Astrocyte (in vitro differentiated cells and primary cell): ENCODE measurements around the gene POU2F1. TPM values are rescaled to one million over a fixed set of nuclear protein-coding genes. Genes with fewer than 3 reads are reported as not detected.
A peak's percentile ranks its signal among the peaks of the same experiment; 100 is the strongest.

Source experiments
- DNase-seq: peaks from one replicate; pipeline ENCODE4 v3.0.0-alpha.2; 2010; ENCODE audit warnings: low read depth
- FAIRE-seq: peaks from 2 replicates; lab custom pipeline; 2011; peaks lifted over from hg19 to GRCh38; lab: Jason Lieb, UNC
- H2AFZ ChIP-seq: 2 replicates; pipeline ENCODE4 v1.6.0; 2012; ENCODE audit warnings: low read depth, low read length, inconsistent platforms
- H3K27ac ChIP-seq: 2 replicates; pipeline ENCODE4 v1.5.1; 2011; ENCODE audit warnings: low read depth, low read length, inconsistent platforms
- H3K27me3 ChIP-seq: 2 replicates; pipeline ENCODE4 v1.6.0; 2011; ENCODE audit warnings: low read length, inconsistent platforms; ENCODE audit not compliant: insufficient read depth
- H3K36me3 ChIP-seq: 2 replicates; pipeline ENCODE4 v1.5.1; 2011; ENCODE audit warnings: low read length, inconsistent platforms; ENCODE audit not compliant: insufficient read depth
- H3K4me1 ChIP-seq: 2 replicates; pipeline ENCODE4 v1.5.1; 2011; ENCODE audit warnings: low read length, inconsistent platforms; ENCODE audit not compliant: insufficient read depth
- H3K4me2 ChIP-seq: 2 replicates; pipeline ENCODE4 v1.6.0; 2012; ENCODE audit warnings: low read length, inconsistent platforms
- H3K4me3 ChIP-seq: 2 replicates; pipeline ENCODE4 v1.5.1; 2011; ENCODE audit warnings: low read depth, mild to moderate bottlenecking, low read length, inconsistent platforms; ENCODE audit not compliant: insufficient read depth
- H3K79me2 ChIP-seq: 2 replicates; pipeline ENCODE4 v1.6.0; 2012; ENCODE audit warnings: mild to moderate bottlenecking, low read length, inconsistent platforms; ENCODE audit not compliant: insufficient read depth
- H3K9ac ChIP-seq: 2 replicates; pipeline ENCODE4 v1.6.0; 2012; ENCODE audit warnings: mild to moderate bottlenecking, low read length, inconsistent platforms
- H3K9me3 ChIP-seq: 2 replicates; pipeline ENCODE4 v1.5.1; 2012; ENCODE audit warnings: low read depth, mild to moderate bottlenecking, low read length, inconsistent platforms; ENCODE audit not compliant: insufficient read depth
- H4K20me1 ChIP-seq: 2 replicates; pipeline ENCODE4 v1.6.0; 2012; ENCODE audit warnings: low read length, inconsistent platforms; ENCODE audit not compliant: insufficient read depth
- H3K27ac Mint-ChIP-seq: one replicate; pipeline ENCODE4 v1.8.0; 2021; ENCODE audit warnings: mild to moderate bottlenecking, mixed read lengths; ENCODE audit not compliant: unreplicated experiment
- H3K27me3 Mint-ChIP-seq: one replicate; pipeline ENCODE4 v1.8.0; 2021; ENCODE audit warnings: low read depth, mixed read lengths; ENCODE audit not compliant: unreplicated experiment
- H3K36me3 Mint-ChIP-seq: one replicate; pipeline ENCODE4 v1.8.0; 2021; ENCODE audit warnings: low read depth, mixed read lengths; ENCODE audit not compliant: unreplicated experiment
- H3K4me1 Mint-ChIP-seq: one replicate; pipeline ENCODE4 v1.8.0; 2021; ENCODE audit warnings: low read depth, mixed read lengths; ENCODE audit not compliant: unreplicated experiment
- H3K4me3 Mint-ChIP-seq: one replicate; pipeline ENCODE4 v1.8.0; 2021; ENCODE audit warnings: mild to moderate bottlenecking, moderate library complexity, mixed read lengths; ENCODE audit not compliant: unreplicated experiment
- H3K9me3 Mint-ChIP-seq: one replicate; pipeline ENCODE4 v1.8.0; 2021; ENCODE audit warnings: mild to moderate bottlenecking, mixed read lengths; ENCODE audit not compliant: unreplicated experiment
- CTCF ChIP-seq: IDR thresholded peaks from 2 replicates; pipeline ENCODE4 v1.5.1; 2011; ENCODE audit warnings: low read depth, mild to moderate bottlenecking, inconsistent platforms, low read length, moderate library complexity; ENCODE audit not compliant: insufficient read depth
- EZH2 ChIP-seq: IDR thresholded peaks from 2 replicates; pipeline ENCODE4 v1.6.1; 2012; ENCODE audit warnings: mild to moderate bottlenecking, low read length, inconsistent platforms; ENCODE audit not compliant: insufficient read depth
- total RNA-seq: library from RNA; stranded (reverse); gene quantifications from 2 replicates; pipeline ENCODE4 v1.2.1, GENCODE V29; 2021

The POU2F1 gene
- total RNA-seq, 1 donor from 2014 or later = 21.7 TPM

GRCh38 chr1:167438171-167439138, 217.8 kb downstream of the POU2F1 start:
- Histone ChIP-seq H3K36me3 (no peaks in the 10 kb centered on the region), H3K27ac (no peak overlapping the region), H4K20me1 (no peaks in the 10 kb centered on the region), H3K4me2 (peak overlapping the region; percentile 88), H2AFZ (peak overlapping the region; percentile 80), H3K9ac (no peak overlapping the region), H3K27me3 (peaks cover 10% of the 10 kb centered on the region), H3K9me3 (no peaks in the 10 kb centered on the region), H3K79me2 (no peaks in the 10 kb centered on the region), H3K4me3 (peak overlapping the region; percentile 50), H3K4me1 (peaks cover 5% of the 10 kb centered on the region)
- Mint-ChIP-seq H3K27me3 (peaks cover 57% of the 10 kb centered on the region), H3K27ac (no peak overlapping the region), H3K9me3 (peaks cover 8% of the 10 kb centered on the region), H3K4me3 (no peak overlapping the region), H3K4me1 (no peaks in the 10 kb centered on the region), H3K36me3 (peaks cover 2% of the 10 kb centered on the region)
- TF ChIP-seq CTCF (no peak), EZH2 (no peak)
- FAIRE-seq = no peak
- DNase-seq = no peak

- FAIRE-seq (no peak), DNase-seq (peak; percentile 23)
- H3K27me3 Mint-ChIP-seq = peaks cover 61% of the 10 kb centered on the region
- no peaks in the 10 kb centered on the region for H3K9me3 ChIP-seq
- peak overlapping the region; percentile 88 for H3K4me2 ChIP-seq
- peaks cover 10% of the 10 kb centered on the region for H3K27me3 ChIP-seq
- H3K79me2 ChIP-seq = no peaks in the 10 kb centered on the region
- TF ChIP-seq CTCF = no peak
- H3K9ac ChIP-seq = no peak overlapping the region
- H4K20me1 ChIP-seq = no peaks in the 10 kb centered on the region
- H3K4me1 ChIP-seq = peaks cover 5% of the 10 kb centered on the region
- H3K4me1 Mint-ChIP-seq = no peaks in the 10 kb centered on the region
- peaks cover 8% of the 10 kb centered on the region for H3K9me3 Mint-ChIP-seq
- peak overlapping the region; percentile 80 for H2AFZ ChIP-seq
- no peak overlapping the region for H3K27ac Mint-ChIP-seq
- peaks cover 2% of the 10 kb centered on the region for H3K36me3 Mint-ChIP-seq
- no peaks in the 10 kb centered on the region for H3K36me3 ChIP-seq
- no peak overlapping the region for H3K27ac ChIP-seq
- H3K4me3 ChIP-seq = peak overlapping the region; percentile 50
- peak overlapping the region; percentile 40 for H3K4me3 Mint-ChIP-seq
Measured at GRCh38 chr1:167439301-167439988, 218.8 kb downstream of the POU2F1 start.
